GM21576 (cell line): ENCODE measurements around the gene PRL.

Experiments
- ATAC-seq: cut with Tn5 transposase; IDR thresholded peaks from one replicate; pipeline ENCODE4 v1.9.1; 2021; ENCODE audit warnings: mild to moderate bottlenecking, moderate library complexity; ENCODE audit not compliant: unreplicated experiment

PRL gene

DNA sequence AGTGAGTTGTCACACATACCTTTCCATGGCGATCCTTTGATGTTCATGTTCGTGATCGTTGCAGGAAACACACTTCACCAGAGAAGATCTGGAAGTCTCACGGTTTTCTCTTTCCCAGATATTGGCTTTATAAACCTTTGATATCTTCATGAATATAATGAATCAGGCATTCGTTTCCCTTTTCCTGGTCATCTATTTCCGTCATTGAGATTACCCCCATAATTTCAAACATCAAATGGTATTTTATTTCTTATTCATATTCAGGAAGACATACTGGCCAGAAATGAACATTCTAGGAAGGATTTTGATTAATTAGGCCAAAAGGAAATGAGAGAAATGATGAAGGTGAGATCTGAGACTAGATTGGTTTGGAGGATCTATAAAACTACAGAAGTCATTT is at the start of gene PRL:
TSS of gene PRL (minus strand) at position 101 of the 400 bp plus-strand sequence. CDS start at position 47, 54 bp downstream.
- ATAC-seq: no peak

DNA sequence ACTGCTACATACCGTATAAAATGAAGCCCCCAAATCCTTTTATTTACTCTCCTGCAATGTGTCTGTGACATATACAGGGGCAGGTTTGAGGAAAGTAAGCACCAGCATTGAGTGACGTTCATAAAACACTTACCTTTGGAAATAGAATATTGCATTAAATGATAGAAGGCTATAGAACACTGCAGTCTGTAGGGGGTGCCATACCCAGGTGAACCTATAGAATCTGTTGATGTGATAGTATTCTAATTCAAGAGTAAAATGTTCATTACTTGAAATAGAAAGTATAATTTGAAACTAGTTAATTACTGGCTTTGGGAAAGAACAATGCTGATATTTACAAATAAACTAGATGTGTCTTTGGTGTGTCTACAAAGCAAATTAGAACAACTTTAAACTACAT is 47.0 kb upstream of the PRL start:
- ATAC-seq: no peak

DNA sequence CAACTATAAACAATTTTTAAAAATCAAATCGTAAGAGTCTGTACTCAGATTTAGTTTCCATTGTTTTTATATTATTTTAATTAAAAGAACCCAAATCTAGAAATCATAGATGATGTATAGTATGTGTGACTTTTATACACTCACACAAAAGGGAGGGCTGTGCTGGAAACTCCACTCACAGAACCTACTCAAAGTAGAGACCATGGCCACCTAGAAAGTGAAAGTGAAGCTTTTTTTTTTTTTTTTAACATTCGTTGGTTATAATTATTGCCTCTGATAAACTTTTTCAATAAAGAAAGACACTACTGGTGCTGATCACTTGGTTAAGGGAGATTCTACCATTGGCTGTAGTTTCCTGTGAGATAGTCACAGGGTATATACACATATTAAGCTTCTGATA is 37.9 kb upstream of the PRL start:
- ATAC-seq: no peak

DNA sequence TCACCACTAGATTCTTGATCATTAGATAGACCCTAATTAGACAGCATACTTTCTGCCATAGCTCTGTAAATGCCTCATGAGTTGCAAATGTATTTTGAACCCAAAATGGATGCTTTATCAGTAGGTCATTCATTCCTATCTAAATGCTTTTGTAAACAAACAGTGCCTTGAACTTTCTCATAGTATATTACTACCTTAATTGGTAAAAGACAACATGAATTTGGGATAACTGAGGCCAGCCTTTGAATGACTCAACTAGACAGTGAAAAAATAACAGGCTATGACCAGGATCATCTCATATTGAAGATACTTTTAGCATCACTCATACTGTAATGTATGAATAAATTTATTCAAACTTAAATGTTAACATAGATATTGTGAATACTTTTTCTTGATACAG is 37.0 kb upstream of the PRL start:
- ATAC-seq: no peak

DNA sequence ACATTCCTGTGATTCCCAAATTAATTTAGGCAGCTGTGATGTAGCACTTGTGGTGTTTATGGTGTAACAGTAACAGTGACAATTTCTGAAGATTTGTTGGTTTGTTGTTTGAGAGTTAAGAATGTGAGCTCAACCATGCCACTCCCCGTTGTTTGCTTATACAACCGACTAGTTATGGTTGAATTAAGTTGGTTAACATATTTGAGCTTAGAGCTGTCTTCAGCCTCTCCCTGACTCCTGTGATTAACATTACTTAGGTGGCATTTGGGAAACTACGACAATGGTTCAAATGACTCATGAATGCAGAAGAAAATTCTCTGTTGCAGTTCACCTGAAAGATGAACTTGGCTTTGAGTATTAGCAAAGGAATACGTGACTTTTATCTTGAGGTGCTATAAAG is 35.9 kb upstream of the PRL start:
- ATAC-seq: no peak

DNA sequence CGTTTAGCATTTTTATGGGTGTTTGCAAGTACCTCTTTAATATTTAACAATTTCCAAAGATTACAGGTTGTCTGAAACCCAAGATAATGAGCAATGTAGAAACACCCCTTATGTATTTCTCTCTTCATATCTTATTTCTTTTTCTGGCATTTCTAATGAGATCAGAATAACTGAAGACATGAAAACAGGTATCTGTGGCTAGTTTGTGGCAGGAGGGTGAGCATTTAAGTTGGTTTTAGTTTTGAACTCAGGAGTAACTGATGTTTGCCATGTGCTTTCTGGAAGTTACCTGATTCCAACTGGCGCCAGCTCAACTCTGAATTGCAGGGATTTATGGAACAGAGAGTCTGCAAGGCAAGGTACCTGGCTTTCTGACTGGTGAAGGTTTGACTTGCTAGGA is 35.4 kb upstream of the PRL start:
- ATAC-seq: no peak

DNA sequence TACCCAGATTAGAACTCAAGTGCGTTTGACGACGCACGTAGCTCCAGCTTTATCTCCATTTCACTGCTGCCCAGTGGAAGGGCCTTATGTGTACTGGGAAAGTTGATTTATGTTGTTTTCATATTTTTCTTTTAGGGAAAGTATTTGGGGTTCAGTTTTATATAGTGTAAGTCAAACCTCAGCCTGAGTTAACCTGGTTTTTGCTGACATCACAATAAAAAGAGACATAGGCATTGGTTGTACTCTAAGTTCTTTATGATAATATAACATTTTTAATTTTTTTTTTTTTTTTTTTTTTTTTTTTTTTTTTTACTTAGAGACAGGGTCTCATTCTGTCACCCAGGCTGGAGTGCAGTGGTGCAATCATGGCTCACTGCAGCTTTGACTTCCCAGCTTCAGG is 34.1 kb upstream of the PRL start:
- no peak for ATAC-seq

DNA sequence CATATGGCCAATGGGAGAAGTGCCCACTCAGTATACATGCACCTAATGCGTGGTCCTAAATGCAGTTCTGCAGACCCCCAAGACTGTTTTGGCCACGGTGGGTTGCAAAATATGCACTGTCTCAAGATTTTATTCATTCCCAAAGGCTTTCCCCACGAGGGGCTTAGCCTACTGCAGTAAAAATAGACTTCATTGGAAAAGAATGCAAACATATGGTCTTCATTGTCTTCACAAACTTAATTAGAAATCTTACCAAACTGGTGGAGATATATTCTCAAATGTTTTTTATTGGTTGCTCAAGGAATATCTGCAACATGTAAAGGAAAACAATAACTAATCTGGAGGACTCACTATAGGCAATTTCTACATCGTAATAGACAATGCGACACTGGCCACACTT is 31.6 kb upstream of the PRL start:
- ATAC-seq: no peak

DNA sequence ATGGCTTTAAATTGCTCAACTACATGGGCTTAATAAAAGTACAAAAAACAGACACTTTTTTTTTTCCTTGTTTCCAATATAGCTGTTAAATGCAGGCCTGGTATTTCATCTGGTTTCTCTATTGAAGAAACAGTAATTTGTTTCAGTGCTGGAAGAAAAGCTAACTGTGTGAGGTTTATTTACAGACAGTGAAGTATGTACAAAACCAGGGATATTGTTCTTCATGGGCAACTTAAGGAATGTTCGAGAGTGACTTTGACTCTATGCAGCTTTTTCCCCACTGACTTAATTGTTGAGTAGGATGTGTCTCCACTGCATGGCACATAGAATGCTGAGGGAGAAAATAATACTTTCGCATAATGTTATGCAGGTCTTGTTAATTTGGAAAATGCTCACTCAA is 31.0 kb upstream of the PRL start:
- no peak for ATAC-seq

DNA sequence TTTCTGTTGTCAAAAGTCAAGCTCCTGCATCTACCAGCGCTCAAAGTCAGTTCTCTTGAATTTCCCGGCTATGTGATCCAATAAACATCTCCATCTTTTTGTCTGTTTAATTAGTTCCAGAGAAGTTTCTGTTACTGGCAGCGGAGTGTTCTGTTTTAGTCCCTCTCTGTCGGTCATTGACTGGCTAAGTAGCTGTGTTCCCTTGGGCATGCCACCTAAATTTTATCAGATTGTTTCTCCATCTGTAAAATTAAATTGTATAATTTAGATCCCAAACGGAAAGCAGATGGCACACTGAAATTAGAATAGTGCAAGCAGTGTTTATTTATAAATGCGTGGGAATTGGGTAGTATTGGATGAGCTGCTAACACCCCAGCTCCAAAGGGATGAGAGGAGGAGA is 29.7 kb upstream of the PRL start:
- no peak for ATAC-seq

DNA sequence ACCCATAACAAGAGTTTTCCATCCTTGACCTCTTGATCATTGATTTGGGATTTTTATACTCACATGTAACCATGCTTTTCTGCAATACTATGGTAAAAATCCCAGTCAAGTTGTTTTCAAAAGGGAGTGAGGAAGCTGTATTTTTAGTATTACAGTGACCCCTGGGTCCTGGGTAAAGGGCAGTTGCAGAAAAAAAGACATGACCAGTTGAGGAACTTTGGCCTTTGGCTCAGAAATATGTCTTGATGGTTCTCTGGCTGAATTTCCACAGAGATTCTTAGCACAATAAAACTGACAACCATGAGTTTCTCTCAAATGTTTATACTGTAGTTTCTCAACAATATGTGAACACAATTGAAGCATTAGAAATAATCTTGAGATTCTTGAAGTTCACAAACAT is 28.6 kb upstream of the PRL start:
- ATAC-seq: no peak

DNA sequence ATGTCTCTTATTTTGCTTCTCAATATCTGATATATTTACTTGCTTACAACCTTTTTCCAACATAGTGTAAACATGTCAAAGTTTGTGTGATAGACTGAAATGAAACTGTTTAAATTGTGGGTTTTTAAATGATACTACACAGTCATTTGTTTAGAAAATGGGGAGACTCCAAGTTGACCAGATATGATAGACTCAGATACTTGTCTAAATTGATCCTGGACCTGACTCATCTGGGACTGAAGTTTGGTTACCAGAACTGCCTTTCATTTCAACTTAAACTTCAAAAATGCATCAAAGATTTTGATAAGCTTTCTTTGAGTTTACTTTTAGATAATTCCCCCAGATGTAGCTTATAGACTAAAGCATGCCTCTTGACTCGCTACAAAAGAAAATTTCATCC is 27.0 kb upstream of the PRL start:
- ATAC-seq: no peak

DNA sequence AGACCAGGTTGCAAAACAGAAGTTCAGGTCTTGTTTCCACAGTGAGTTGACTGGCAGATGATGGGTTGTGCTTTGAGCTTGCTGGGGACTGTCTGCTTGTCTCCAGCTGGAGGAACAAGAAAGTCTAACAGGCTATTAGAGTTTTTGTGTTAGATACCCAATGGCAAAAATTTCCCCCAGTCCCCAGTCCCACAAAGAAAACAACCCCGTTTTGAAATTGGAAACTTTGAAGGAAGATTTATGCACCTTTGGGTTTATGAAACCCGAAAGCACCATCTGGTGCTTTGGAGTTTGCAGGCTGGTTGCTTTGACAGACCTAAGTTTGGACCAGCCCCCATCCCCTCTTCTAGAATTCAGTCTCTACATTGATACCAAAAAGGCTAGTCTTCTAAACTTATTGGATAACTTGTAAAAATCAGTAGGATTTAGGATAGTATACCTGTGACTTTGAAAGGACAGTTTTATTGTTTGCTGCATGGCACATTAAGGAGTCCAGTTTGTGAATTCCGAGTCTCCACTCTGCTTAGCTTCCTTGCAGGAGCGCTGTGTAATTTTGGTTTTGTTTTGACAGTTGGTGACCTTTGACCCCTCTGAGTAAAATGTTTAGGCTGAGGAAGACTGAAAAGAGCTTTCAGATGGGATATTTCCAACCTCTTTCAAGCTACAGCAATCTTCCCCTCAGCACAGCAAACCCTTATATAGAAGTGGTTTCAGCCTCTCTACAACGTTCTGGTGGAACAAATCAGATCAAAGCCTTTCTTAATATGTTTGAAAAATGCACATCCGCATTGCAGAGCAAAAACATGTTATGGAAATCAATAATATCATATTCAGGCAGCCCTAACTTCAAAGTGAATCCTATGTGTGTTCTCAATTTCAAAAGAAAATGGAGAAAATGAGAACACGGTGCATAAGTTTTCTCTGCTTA is 25.5 kb upstream of the PRL start:
- ATAC-seq: no peak

DNA sequence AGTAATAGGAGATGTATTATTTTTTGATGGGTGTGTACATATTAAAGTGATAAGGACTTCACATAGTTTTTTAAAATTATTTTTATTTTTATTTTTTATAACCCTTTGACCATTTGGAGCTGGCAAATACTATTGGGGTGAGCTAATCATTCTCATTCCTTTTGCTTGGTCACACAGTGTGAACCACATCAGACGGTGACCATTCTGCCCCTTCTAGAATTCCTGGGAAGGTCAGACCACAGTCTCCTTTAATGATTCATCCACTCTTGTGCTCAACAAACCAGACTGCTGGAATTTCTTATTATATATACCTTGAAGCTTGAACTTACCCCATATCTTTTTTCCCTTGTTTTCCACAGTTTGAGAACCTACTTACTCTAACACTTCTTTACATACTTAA is 23.9 kb upstream of the PRL start:
- ATAC-seq: no peak

DNA sequence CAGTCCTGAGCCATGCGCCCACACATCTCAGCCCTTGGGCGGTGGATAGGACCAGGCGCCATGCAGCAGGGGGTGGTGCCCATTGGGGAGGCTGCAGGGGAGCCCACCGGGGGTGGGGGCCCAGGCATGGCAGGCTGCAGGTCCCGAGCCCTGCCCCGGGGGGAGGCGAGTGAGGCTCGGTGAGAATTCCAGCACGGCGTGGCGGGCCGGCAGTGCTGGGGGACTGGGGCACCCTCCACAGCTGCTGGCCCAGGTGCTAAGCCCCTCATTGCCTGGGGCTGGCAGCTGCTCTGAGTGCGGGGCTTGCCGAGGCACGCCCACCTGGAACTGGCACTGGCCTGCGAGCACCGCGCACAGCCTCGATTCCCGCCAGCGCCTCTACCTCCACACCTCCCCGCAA is 21.6 kb upstream of the PRL start:
- ATAC-seq: no peak

DNA sequence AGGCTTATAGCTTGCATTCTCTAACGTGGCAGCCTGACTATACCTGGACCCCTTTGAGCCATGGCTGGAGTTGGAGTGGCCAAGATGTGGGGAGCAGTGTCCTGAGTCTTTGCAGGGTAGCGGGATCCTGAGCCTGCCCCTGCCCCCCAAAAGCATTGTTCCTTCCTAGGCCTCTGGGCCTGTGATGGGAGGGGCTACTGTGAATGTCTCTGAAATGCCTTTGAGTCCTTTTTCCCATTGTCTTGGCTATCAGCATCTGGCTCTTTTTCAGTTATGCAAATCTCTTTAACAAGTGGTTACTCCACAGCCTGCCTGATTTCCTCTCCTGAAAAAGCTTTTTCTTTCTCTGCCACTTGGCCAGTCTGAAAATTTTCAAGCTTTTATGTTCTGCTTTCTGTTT is 17.0 kb upstream of the PRL start:
- no peak for ATAC-seq

DNA sequence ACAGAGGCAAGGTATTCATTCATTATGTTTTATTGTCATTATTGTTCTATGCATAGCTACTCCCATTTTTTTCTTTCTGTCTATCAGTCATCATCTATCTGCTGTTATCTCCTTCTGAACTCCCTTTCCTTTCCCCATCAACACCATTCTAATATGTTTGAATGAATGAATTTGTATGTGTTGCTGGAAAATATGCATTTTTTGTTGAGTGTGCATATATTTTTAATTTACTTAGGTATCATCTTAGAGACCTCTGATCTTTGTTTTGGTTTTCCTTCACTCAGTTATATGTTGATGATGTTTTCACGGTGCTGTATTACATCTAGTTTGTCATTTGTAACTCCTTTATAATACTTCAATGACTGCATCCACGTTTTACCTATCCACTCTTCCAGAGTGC is 12.1 kb upstream of the PRL start:
- no peak for ATAC-seq

DNA sequence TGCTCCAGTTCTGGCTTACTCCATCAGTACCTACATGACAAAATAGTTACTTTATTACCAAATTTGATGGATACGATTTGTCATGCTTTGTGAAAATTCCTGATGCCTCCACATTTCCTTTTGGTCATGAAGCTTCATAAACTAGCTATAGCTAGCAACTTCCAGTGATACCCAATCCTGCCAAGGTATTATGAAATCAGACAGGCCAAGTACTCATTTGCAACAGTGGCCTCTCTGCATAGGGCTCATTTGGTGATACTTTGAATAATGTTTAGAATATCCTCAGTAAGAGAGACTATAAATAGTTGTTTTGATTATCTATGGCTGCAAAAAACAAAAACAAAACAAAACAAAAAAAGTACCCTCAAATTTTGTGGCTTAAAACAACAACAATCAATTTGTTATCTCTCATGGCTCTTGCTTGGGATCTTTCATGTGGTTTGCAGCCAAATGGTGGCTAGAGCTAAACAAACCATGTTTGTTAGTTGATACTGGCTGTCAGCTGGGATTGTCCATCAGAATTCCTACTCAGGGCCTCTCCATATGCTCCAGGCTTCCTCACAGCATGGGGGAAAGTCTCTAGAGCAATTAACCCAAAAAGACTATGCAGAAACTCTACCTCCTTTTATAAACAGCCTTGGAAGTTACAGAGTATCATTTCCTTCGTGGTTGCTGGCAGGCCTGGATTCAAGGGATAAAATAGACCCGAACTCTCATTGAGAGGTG is 10.1 kb upstream of the PRL start:
- no peak for ATAC-seq

DNA sequence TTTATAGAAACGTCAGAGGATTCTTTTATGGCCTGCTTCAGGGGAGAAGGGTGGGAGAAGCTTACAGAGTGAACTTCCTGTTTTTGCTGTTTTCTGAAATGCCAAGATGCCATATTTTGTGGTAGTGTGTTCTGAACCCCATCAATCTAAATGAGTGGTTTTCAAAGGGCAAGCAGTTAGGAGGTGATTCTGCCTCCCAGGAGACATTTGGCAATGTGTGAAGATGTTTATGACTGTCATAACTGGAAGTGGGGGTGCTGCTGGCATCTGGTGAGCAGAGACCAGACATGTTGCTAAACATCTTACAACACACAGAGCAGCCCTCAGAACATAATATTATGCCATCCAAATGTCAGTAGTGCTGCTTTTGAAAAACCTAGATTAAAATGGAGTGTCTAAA is 6.0 kb upstream of the PRL start:
- ATAC-seq: no peak

DNA sequence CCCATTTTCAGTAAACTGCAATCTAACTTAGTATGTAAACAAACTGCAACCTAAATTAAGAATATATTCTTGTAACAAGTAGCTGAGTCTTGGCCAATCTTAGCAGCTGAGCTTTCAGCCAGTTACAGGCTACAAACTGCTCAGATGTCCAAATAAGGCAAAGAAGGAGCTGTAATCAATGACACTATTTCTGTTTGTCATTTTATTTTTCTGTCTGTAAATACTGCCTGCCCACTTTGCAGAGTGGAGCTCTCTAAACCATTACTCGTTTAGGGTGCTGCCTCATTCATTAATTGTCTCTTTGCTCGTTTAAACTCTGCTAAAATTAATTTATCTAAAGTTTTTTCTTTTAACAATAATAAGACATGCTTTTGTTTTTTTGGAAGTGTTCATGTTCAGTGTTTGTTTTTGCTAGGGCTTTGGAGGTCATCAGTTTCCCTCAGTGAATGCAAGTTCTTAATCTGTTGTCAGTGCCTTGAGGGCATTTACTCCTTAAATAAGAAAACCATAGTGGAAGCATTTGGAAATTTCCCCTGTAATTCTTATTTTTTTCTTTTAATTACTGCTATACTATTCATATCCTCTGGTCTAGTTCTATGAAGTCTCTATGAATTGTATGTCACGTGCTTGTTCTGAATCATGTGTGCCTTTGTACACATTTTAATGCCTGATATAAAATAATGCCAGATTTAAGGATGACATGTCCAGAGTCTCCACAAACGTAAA is 3.6 kb upstream of the PRL start:
- no peak for ATAC-seq

DNA sequence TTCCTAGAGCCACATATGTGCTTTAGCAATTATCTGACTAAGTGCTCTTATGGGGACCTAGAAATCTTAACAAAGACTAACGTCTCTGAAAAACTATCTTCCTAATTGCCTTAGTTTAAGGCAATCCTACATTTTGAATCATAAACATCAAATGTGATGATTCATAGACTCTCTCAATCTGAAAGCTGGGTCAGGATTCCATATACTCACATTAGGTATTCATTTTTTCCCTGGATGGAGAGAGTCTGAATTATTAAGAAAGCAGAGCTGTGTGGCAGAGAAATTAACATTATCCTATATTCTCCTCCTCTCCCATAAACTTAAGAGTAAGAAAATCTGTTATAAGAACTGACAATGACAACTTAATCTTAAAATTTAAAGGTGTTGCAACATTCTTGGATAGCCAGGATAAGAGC is 1.6 kb upstream of the PRL start:
- ATAC-seq: no peak

DNA sequence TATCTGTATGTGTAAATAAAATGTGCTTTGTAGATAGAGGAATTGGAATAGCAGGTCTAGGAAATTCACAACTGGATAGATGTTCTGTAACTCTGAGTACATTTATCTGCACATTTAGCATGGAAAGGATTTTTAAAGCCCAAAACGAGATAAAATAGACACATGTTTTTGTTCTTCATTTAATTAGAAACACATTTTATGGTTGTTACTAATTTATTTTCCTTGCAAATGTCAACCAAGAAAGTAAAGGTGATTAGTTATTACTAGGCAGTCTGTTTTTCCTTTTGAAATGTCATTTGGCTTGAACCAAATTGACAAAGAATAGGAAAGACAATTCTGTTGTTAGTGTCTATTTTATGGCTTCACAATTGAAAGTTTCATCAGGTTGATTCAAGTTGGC is 769 bp downstream of the PRL start:
- no peak for ATAC-seq
